K562 (cell line): ENCODE measurements around the gene DCAF5. TPM values are rescaled to one million over a fixed set of nuclear protein-coding genes. Genes with fewer than 3 reads are reported as not detected.

ENCODE experiments used
- ATAC-seq: fragments of 200-7000 bp; cut with Tn5 transposase; 3 replicates; pipeline ENCODE4 v1.9.1; 2020; ENCODE audit warnings: moderate library complexity
- BruUV-seq: library from RNA; stranded (reverse); fragments of 400-500 nt; replicated peaks from 2 replicates; lab custom pipeline; 2021; lab: Mats Ljungman, UMichigan
- CTCF ChIA-PET: fragments of 300-600 bp; formaldehyde crosslinking; extraction: SDS; loops from one replicate; lab custom pipeline; 2021; ENCODE audit warnings: low intra/inter-chr PET ratio; lab: Yijun Ruan, JAX
- POLR2A ChIA-PET: fragments of 300-600, 350-650 bp; sonication (Branson Sonifier 250); formaldehyde crosslinking; extraction: SDS; loops from one replicate; lab custom pipeline; 2021; ENCODE audit warnings: antibody characterized with exemption, inconsistent platforms; lab: Yijun Ruan, JAX
- DNase-seq, 4 experiments: peaks; one replicate each; pipeline versions ENCODE4 v3.0.0 to v3.0.0-alpha.2; 2011 to 2018; ENCODE audit warnings: low spot score in 3 of 4, mixed read lengths in 3 of 4; ENCODE audit errors: extremely low read depth in 1 of 4
- FAIRE-seq: peaks from 2 replicates; lab custom pipeline; 2011; peaks lifted over from hg19 to GRCh38; lab: Jason Lieb, UNC
- H2AFZ ChIP-seq: 2 replicates; pipeline ENCODE4 v1.6.0; 2011; ENCODE audit warnings: low read depth, low read length, control low read depth, inconsistent platforms
- H3K27ac ChIP-seq: fragments of 200-600 bp; 3 replicates; pipeline ENCODE4 v1.8.0; 2011; ENCODE audit warnings: low read depth, mild to moderate bottlenecking, control low read depth, inconsistent platforms, low read length, moderate library complexity, mixed read lengths; ENCODE audit errors: extremely low read depth
- H3K27me3 ChIP-seq, 2 experiments: fragments of 300-600 bp in 1 of 2; 2 replicates in 1 of 2; 3 replicates in 1 of 2; pipeline versions ENCODE4 v1.6.0 to v1.8.0; 2011; ENCODE audit warnings: inconsistent platforms in 2 of 2, low read length in 2 of 2, mild to moderate bottlenecking in 1 of 2, mixed read lengths in 1 of 2, moderate library complexity in 1 of 2; ENCODE audit not compliant: control insufficient read depth in 2 of 2, insufficient read depth in 2 of 2
- H3K36me3 ChIP-seq: fragments of 300-600 bp; 3 replicates; pipeline ENCODE4 v1.8.0; 2011; ENCODE audit warnings: mild to moderate bottlenecking, low read length, inconsistent platforms; ENCODE audit not compliant: control insufficient read depth, insufficient read depth
- H3K4me1 ChIP-seq, 2 experiments: fragments of 200-600 bp in 1 of 2; replicated peaks in 1 of 2; 2 replicates in 1 of 2; 3 replicates in 1 of 2; pipeline versions ENCODE4 v1.5.1 to v1.8.0; 2011; ENCODE audit warnings: inconsistent platforms in 2 of 2, low read length in 2 of 2, mild to moderate bottlenecking in 1 of 2, mixed read lengths in 1 of 2, moderate library complexity in 1 of 2; ENCODE audit not compliant: control insufficient read depth in 2 of 2, insufficient read depth in 2 of 2
- H3K4me2 ChIP-seq: 2 replicates; pipeline ENCODE4 v1.6.1; 2011; ENCODE audit warnings: low read length, control low read depth, inconsistent platforms, mixed read lengths; ENCODE audit not compliant: insufficient read depth
- H3K4me3 ChIP-seq: fragments of 200-600 bp; sonication (generic), shearing (Covaris generic); 2 replicates; pipeline ENCODE4 v1.5.1; 2016; ENCODE audit warnings: control low read depth, inconsistent platforms
- H3K79me2 ChIP-seq: fragments of 200-600 bp; 3 replicates; pipeline ENCODE4 v1.8.0; 2011; ENCODE audit warnings: low read length, inconsistent platforms; ENCODE audit not compliant: control insufficient read depth, insufficient read depth
- H3K9ac ChIP-seq, 2 experiments: 2 replicates each; pipeline versions ENCODE4 v1.6.0 to v1.6.1; 2011; ENCODE audit warnings: low read depth in 2 of 2, low read length in 2 of 2, control low read depth in 1 of 2, inconsistent platforms in 1 of 2, mild to moderate bottlenecking in 1 of 2, mixed read lengths in 1 of 2; ENCODE audit not compliant: insufficient read depth in 1 of 2
- H3K9me1 ChIP-seq: one replicate; pipeline ENCODE4 v1.6.0; 2011; ENCODE audit warnings: inconsistent platforms, mild to moderate bottlenecking, low read length, moderate library complexity; ENCODE audit not compliant: control insufficient read depth, insufficient read depth
- H3K9me3 ChIP-seq: replicated peaks from 2 replicates; pipeline ENCODE4 v1.5.1; 2011; ENCODE audit warnings: low read depth, low read length, inconsistent platforms; ENCODE audit not compliant: control insufficient read depth, insufficient read depth
- H4K20me1 ChIP-seq: replicated peaks from 2 replicates; pipeline ENCODE4 v1.6.1; 2011; ENCODE audit warnings: low read length, inconsistent platforms, mixed read lengths; ENCODE audit not compliant: control insufficient read depth, insufficient read depth
- CTCF ChIP-seq, 3 experiments: IDR thresholded peaks in 2 of 3; conservative IDR thresholded peaks in 1 of 3; 2 replicates each; pipeline ENCODE4 v1.5.1; 2011 to 2012; ENCODE audit warnings: low read length in 3 of 3, mild to moderate bottlenecking in 3 of 3, control low read depth in 2 of 3, improper control_type of control experiment in 1 of 3, inconsistent platforms in 1 of 3, low read depth in 1 of 3, mixed read lengths in 1 of 3, moderate library complexity in 1 of 3; ENCODE audit not compliant: insufficient read depth in 2 of 3
- RAD21 ChIP-seq, 2 experiments: fragments of 250-450 bp in 1 of 2; fragments of 450-650 bp in 1 of 2; sonication (Bioruptor Pico) in 1 of 2; formaldehyde crosslinking in 1 of 2; IDR thresholded peaks in 1 of 2; conservative IDR thresholded peaks in 1 of 2; 2 replicates each; pipeline versions ENCODE4 v1.4.0 to v1.8.0; 2020 to 2022; ENCODE audit warnings: mild to moderate bottlenecking in 2 of 2, moderate library complexity in 1 of 2
- RB1 ChIP-seq: fragments of 450-650 bp; IDR thresholded peaks from 2 replicates; pipeline ENCODE4 v1.6.1; 2017; ENCODE audit warnings: low read depth, mild to moderate bottlenecking
- SMC3 ChIP-seq: conservative IDR thresholded peaks from 2 replicates; pipeline ENCODE4 v1.6.1; 2011; ENCODE audit warnings: low read depth, low read length, improper control_type of control experiment; ENCODE audit not compliant: insufficient read depth
- WGBS: fragments of 100-300 bp; shearing (Covaris generic); methylation state at CpG from one replicate; pipeline ENCODE4 v1.1.6; 2016; ENCODE audit warnings: low coverage, mixed read lengths; ENCODE audit not compliant: insufficient coverage; ENCODE audit errors: missing lambda C conversion rate; 5-methylcytosine and 5-hydroxymethylcytosine counted together
- in situ Hi-C: fragments of 300-500 bp; cut with MboI; formaldehyde crosslinking; loops from 4 replicates; pipeline ENCODE4 v1.15.0; 2018; ENCODE audit warnings: inconsistent platforms, mixed read lengths
- intact Hi-C: fragments of 100-400 bp; cut with micrococcal nuclease; formaldehyde crosslinking; loops from 2 replicates; pipeline ENCODE4 v1.14.2; 2022
- polyA plus RNA-seq, 8 experiments: library from polyadenylated mRNA; depleted of rRNA in 4 of 8; stranded (reverse) in 5 of 8; unstranded in 3 of 8; fragments of >200 nt; fragmentation: Nextera tagmentation in 2 of 8; fragmentation: Illumina TruSeq in 1 of 8; extraction: Ambion mirVana in 2 of 8; extraction: Trizol in 1 of 8; gene quantifications; 2 replicates each; pipeline versions ENCODE4 v1.2.1 to v1.2.3, GENCODE V29; 2011 to 2014; ENCODE audit warnings: inconsistent platforms in 1 of 8, missing spikeins in 1 of 8
- total RNA-seq, 7 experiments: library from RNA; depleted of rRNA in 6 of 7; stranded (reverse); fragments of >200 nt in 6 of 7; fragmentation: Illumina TruSeq in 2 of 7; extraction: Trizol in 2 of 7; gene quantifications; 2 replicates each; pipeline versions ENCODE4 v1.2.1 to v1.2.3, GENCODE V29; 2011 to 2021; ENCODE audit warnings: low replicate concordance in 1 of 7

DCAF5 gene
- total and polyA plus RNA-seq, 9 of the 15 experiments (the other 6 are each of a cell fraction or from before 2014, with no cell fraction given), result 5.6 to 24.1 (median 12.7) TPM

GRCh38 chr14:69091006-69091405 lies 61.9 kb downstream of the DCAF5 start:
- intact Hi-C loops, result no loop called here
- BruUV-seq, result no TSS peak
- Histone ChIP-seq H2AFZ (no peak overlapping the region), H3K27ac (no peak overlapping the region), H3K79me2 (no peaks in the 10 kb centered on the region), H3K4me3 (no peak overlapping the region), H3K36me3 (peaks cover 46% of the 10 kb centered on the region), H3K4me2 (no peak overlapping the region), H4K20me1 (no peaks in the 10 kb centered on the region), H3K9ac (no peak overlapping the region), H3K9me3 (no peaks in the 10 kb centered on the region), H3K9me1 (no peaks in the 10 kb centered on the region), H3K27me3 (no peaks in the 10 kb centered on the region), H3K4me1 (peaks cover 0 to 9% of the 10 kb centered on the region in 2 experiments; a peak in 2 of 5 replicates)
- no peak for ATAC-seq
- CTCF ChIA-PET, result interaction anchor here (0.7 to 1.5 kb wide), 2 partner anchors 179 to 228 kb away, joined by 3 to 5 read pairs; no protein-coding TSS in a partner anchor
- in situ Hi-C loops, result loop anchor here (10.0 kb wide), 1 partner anchor 176 kb away; no protein-coding TSS in a partner anchor
- no peak for TF ChIP-seq RB1
- no peak for DNase-seq
- POLR2A ChIA-PET, result interaction anchor here (0.6 kb wide), 1 partner anchor 156 kb away, joined by 3 read pairs; no protein-coding TSS in a partner anchor
- FAIRE-seq, result no peak

- Histone ChIP-seq H3K36me3 (peaks cover 46% of the 10 kb centered on the region), H3K9ac (no peak overlapping the region), H3K27me3 (no peaks in the 10 kb centered on the region), H4K20me1 (no peaks in the 10 kb centered on the region), H3K79me2 (no peaks in the 10 kb centered on the region), H3K4me1 (peaks cover 0 to 9% of the 10 kb centered on the region in 2 experiments; a peak in 2 of 5 replicates), H3K4me2 (no peak overlapping the region), H3K27ac (no peak overlapping the region), H3K9me1 (no peaks in the 10 kb centered on the region), H3K4me3 (no peak overlapping the region), H2AFZ (no peak overlapping the region), H3K9me3 (no peaks in the 10 kb centered on the region)
- FAIRE-seq (no peak), ATAC-seq (peak; percentile 80), DNase-seq (peak; percentile 10 to 27 (median 16))
- WGBS, result 19% methylated on average over 4 of the region's 4 CpGs
- intact Hi-C loops (loop anchor here (1.0 kb wide), 1 partner anchor 179 kb away; no protein-coding TSS in a partner anchor), in situ Hi-C loops (loop anchor here (10.0 kb wide), 1 partner anchor 175 kb away; no protein-coding TSS in a partner anchor)
- ChIA-PET CTCF (interaction anchor here (0.7 to 1.6 kb wide), 3 partner anchors 179 to 227 kb away, joined by 3 to 6 read pairs (median 5); no protein-coding TSS in a partner anchor), POLR2A (interaction anchor here (0.6 to 1.2 kb wide), 3 partner anchors 9 to 1158 kb away, joined by 3 to 4 read pairs (median 3); no protein-coding TSS in a partner anchor)
- BruUV-seq, result no TSS peak
- peak; percentile 52 to 56 (median 55) for TF ChIP-seq CTCF (IDR thresholded peaks at IDR 0.05 in 2 of 3, conservative IDR thresholded peaks at IDR 0.05 in 1 of 3; ENCODE audit: insufficient read depth in 2 of 3, low read depth in 1 of 3, low read length in 3 of 3)
- 0 out of 2 replicates have a peak, but pooled peaks have one; percentile 27 for TF ChIP-seq SMC3
- TF ChIP-seq RAD21 (CRISPR knock-in tag; conservative IDR thresholded peaks at IDR 0.05 in 1 of 2, IDR thresholded peaks at IDR 0.05 in 1 of 2), result peak in 1 of 2 experiments; percentile 46; a peak in 2 of 4 replicates
Measured at GRCh38 chr14:69090187-69090789, 62.6 kb downstream of the DCAF5 start.
